Mesangial cell (primary cell): ENCODE data around the gene DPYSL3. TPM values are rescaled to one million over a fixed set of nuclear protein-coding genes. Genes with fewer than 3 reads are reported as not detected.

Experiments used
- total RNA-seq: library from RNA; depleted of rRNA; stranded (reverse); fragments of >200 nt; gene quantifications from 2 replicates; pipeline ENCODE4 v1.2.3, GENCODE V29; 2015

The DPYSL3 gene
- 238 and 275 TPM in 2 replicates for total RNA-seq

DNA sequence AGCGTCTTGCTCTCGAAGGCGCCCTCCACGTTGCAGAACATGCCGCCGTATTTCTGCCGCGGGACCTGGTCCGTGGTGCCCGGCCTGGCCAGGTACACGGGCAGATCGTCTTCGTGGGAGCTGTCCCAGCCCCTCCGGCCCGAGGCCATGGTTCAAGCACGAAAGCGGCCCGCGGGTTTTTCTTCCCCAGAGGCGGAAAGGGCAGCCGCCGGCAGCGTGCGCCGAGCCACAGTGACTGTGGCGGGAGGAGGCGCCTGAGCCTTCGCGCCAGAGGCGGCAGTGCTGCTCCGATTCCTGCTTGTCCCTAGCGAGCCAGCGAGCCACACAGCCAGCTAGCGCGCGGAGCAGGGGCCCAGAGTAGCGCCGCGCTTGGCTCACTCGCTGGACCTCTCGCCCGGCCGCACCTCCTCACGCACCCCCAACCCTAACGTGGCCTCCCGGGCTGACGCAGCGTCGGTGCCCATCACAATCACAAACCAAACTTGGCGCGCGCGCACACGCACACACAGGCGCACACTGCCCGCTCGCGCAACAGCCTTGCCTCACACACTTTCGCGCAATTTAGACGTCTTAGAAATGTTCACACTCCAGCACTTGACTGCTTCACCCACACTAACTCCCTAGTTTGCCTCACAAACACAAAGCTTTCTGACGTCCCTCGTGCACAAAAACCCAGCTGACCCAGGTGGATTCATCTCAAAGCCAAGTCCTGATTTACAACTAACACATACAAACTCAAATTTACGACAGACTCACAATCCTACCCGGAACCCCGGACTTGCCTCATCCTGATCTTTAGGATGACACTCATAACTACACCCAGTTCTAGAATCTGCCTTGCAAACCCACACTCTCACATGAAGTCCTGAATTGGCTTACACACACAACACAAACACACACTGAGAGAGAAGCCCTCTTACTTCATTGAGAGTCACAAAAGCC is at the start of gene DPYSL3:
Gene DPYSL3, minus strand, starts transcription at position 359 of the 942 bp plus-strand sequence. Its CDS starts 210 bp downstream, at position 149.

